ENCODE measurements around the gene INTS1. TPM values are rescaled to one million over a fixed set of nuclear protein-coding genes. Genes with fewer than 3 reads are reported as not detected.

INTS1 gene
- total and polyA plus RNA-seq, 2 experiments from 2014 or later = 35.1 to 111 TPM

GRCh38 chr7:1486571-1486970 lies 17.6 kb downstream of the INTS1 start:
- DNase-seq (ENCODE audit: low spot score) = no peak
- Histone ChIP-seq H3F3A (replicated peaks; ENCODE audit: low read depth) (no peaks in the 10 kb centered on the region), H4K20me1 (replicated peaks; ENCODE audit: insufficient read depth) (peaks cover 4% of the 10 kb centered on the region; the same call in 1 of the 2 replicates), H3K4me2 (no peak overlapping the region), H3K79me2 (replicated peaks; ENCODE audit: insufficient read depth) (no peaks in the 10 kb centered on the region), H3K36me3 (ENCODE audit: insufficient read depth) (no peaks in the 10 kb centered on the region; the same call in 1 of the 2 replicates), H3K27ac (ENCODE audit: low read depth) (no peak overlapping the region), H3K27me3 (ENCODE audit: insufficient read depth) (no peaks in the 10 kb centered on the region), H3K9me2 (ENCODE audit: insufficient read depth) (no peaks in the 10 kb centered on the region), H3K4me1 (ENCODE audit: insufficient read depth) (no peaks in the 10 kb centered on the region), H2AFZ (no peak overlapping the region), H3K4me3 (no peak overlapping the region)
- Mint-ChIP-seq H3K9me3 (no peaks in the 10 kb centered on the region), H3K4me1 (no peaks in the 10 kb centered on the region), H3K4me3 (no peak overlapping the region), H3K27me3 (ENCODE audit: insufficient read depth, low read depth, poor library complexity) (peaks cover 10% of the 10 kb centered on the region), H3K36me3 (ENCODE audit: low read depth) (peaks cover 49% of the 10 kb centered on the region), H3K27ac (no peak overlapping the region)
- no peak for TF ChIP-seq STAT1 (IDR thresholded peaks at IDR 0.05; ENCODE audit: unreplicated experiment)
- TF ChIP-seq ZNF114 (CRISPR knock-in tag; IDR thresholded peaks at IDR 0.05) = no peak
- no peak for TF ChIP-seq EZH2phosphoT487 (IDR thresholded peaks at IDR 0.05; ENCODE audit: unreplicated experiment)
- no peak for ATAC-seq

DNA sequence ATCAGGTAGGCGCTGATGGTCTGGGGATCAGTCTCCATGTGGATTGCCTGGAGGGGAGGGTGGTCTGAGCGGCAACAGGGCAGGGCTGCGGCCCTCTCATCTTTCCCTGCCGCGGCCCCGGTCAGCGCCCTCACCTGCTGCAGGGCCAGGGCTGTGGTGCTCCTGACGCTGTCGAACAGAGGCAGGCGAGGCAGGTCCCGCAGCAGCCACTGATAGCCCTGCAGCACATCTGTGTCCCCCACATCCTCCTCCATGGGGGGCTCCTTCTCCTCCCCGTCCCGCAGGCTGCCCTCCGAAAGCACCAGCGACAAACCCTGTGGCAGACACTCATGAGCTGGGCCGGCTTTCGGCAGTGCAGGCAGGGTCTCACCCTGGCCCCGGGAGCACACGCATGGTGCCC lies 19.0 kb downstream of the INTS1 start:
- Mint-ChIP-seq H3K27ac (no peak overlapping the region), H3K36me3 (ENCODE audit: low read depth) (peaks cover 37% of the 10 kb centered on the region), H3K4me3 (no peak overlapping the region), H3K4me1 (no peaks in the 10 kb centered on the region), H3K27me3 (ENCODE audit: insufficient read depth, low read depth, poor library complexity) (peaks cover 10% of the 10 kb centered on the region), H3K9me3 (no peaks in the 10 kb centered on the region)
- Histone ChIP-seq H2AFZ (no peak overlapping the region), H3K36me3 (ENCODE audit: insufficient read depth) (no peaks in the 10 kb centered on the region), H3K27ac (ENCODE audit: low read depth) (no peak overlapping the region), H3K27me3 (ENCODE audit: insufficient read depth) (no peaks in the 10 kb centered on the region), H3K4me1 (ENCODE audit: insufficient read depth) (no peaks in the 10 kb centered on the region), H3F3A (replicated peaks; ENCODE audit: low read depth) (no peaks in the 10 kb centered on the region), H3K4me3 (no peak overlapping the region), H3K4me2 (no peak overlapping the region), H3K9me2 (ENCODE audit: insufficient read depth) (no peaks in the 10 kb centered on the region), H4K20me1 (replicated peaks; ENCODE audit: insufficient read depth) (no peaks in the 10 kb centered on the region; the same call in 1 of the 2 replicates), H3K79me2 (replicated peaks; ENCODE audit: insufficient read depth) (no peaks in the 10 kb centered on the region)
- no peak for DNase-seq (ENCODE audit: low spot score)
- no peak for ATAC-seq
- no peak for TF ChIP-seq ZNF331 (CRISPR knock-in tag; IDR thresholded peaks at IDR 0.05; ENCODE audit: low read depth)
- no peak for TF ChIP-seq POLR2AphosphoS5 (IDR thresholded peaks at IDR 0.05; ENCODE audit: low read depth)
- no peak for TF ChIP-seq CREB1 (CRISPR knock-in tag; IDR thresholded peaks at IDR 0.05; ENCODE audit: low read depth)
- no peak for TF ChIP-seq EZH2 (IDR thresholded peaks at IDR 0.05; ENCODE audit: low read depth, unreplicated experiment)
- TF ChIP-seq ZNF114 (CRISPR knock-in tag; IDR thresholded peaks at IDR 0.05) = no peak
- TF ChIP-seq NANOG (IDR thresholded peaks at IDR 0.05; ENCODE audit: borderline replicate concordance) = no peak

GRCh38 chr7:1484569-1484968 lies 19.6 kb downstream of the INTS1 start:
- no peaks in the 10 kb centered on the region for H3K27me3 ChIP-seq (ENCODE audit: insufficient read depth)
- no peaks in the 10 kb centered on the region for H3F3A ChIP-seq (replicated peaks; ENCODE audit: low read depth)
- H3K4me1 ChIP-seq (ENCODE audit: insufficient read depth) = no peaks in the 10 kb centered on the region
- no peak overlapping the region for H2AFZ ChIP-seq
- peaks cover 10% of the 10 kb centered on the region for H3K27me3 Mint-ChIP-seq (ENCODE audit: insufficient read depth, low read depth, poor library complexity)
- H3K79me2 ChIP-seq (replicated peaks; ENCODE audit: insufficient read depth) = no peaks in the 10 kb centered on the region
- no peaks in the 10 kb centered on the region for H3K36me3 ChIP-seq (ENCODE audit: insufficient read depth)
- DNase-seq (ENCODE audit: low spot score) (no peak), ATAC-seq (no peak)
- no peaks in the 10 kb centered on the region for H3K9me3 Mint-ChIP-seq
- no peak overlapping the region for H3K27ac ChIP-seq (ENCODE audit: low read depth)
- H3K27ac Mint-ChIP-seq = no peak overlapping the region
- H4K20me1 ChIP-seq (replicated peaks; ENCODE audit: insufficient read depth) = no peaks in the 10 kb centered on the region; the same call in 1 of the 2 replicates
- H3K4me3 ChIP-seq = no peak overlapping the region
- no peaks in the 10 kb centered on the region for H3K4me1 Mint-ChIP-seq
- no peak overlapping the region for H3K4me2 ChIP-seq
- no peak overlapping the region for H3K4me3 Mint-ChIP-seq
- H3K36me3 Mint-ChIP-seq (ENCODE audit: low read depth) = peaks cover 33% of the 10 kb centered on the region
- no peaks in the 10 kb centered on the region for H3K9me2 ChIP-seq (ENCODE audit: insufficient read depth)
- TF ChIP-seq, protein P1, sequence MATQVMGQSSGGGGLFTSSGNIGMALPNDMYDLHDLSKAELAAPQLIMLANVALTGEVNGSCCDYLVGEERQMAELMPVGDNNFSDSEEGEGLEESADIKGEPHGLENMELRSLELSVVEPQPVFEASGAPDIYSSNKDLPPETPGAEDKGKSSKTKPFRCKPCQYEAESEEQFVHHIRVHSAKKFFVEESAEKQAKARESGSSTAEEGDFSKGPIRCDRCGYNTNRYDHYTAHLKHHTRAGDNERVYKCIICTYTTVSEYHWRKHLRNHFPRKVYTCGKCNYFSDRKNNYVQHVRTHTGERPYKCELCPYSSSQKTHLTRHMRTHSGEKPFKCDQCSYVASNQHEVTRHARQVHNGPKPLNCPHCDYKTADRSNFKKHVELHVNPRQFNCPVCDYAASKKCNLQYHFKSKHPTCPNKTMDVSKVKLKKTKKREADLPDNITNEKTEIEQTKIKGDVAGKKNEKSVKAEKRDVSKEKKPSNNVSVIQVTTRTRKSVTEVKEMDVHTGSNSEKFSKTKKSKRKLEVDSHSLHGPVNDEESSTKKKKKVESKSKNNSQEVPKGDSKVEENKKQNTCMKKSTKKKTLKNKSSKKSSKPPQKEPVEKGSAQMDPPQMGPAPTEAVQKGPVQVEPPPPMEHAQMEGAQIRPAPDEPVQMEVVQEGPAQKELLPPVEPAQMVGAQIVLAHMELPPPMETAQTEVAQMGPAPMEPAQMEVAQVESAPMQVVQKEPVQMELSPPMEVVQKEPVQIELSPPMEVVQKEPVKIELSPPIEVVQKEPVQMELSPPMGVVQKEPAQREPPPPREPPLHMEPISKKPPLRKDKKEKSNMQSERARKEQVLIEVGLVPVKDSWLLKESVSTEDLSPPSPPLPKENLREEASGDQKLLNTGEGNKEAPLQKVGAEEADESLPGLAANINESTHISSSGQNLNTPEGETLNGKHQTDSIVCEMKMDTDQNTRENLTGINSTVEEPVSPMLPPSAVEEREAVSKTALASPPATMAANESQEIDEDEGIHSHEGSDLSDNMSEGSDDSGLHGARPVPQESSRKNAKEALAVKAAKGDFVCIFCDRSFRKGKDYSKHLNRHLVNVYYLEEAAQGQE (IDR thresholded peaks at IDR 0.05; ENCODE audit: unreplicated experiment) = no peak
- TF ChIP-seq ETS1 (IDR thresholded peaks at IDR 0.05) (no peak), STAT1 (IDR thresholded peaks at IDR 0.05; ENCODE audit: unreplicated experiment) (no peak)

Data from GM23338 (cell line).